Activated T-cell treated with anti-CD3 and anti-CD28 coated beads for 4 hours (primary cell): ENCODE data around the gene OCIAD1.

Source experiments
- DNase-seq: peaks from one replicate; pipeline ENCODE4 v3.0.0-alpha.2; 2020

Gene OCIAD1

GRCh38 chr4:48896845-48897244 lies 66.0 kb downstream of the OCIAD1 start:
- DNase-seq: no peak

GRCh38 chr4:48898733-48899431 lies 68.0 kb downstream of the OCIAD1 start:
- no peak for DNase-seq

- DNase-seq: no peak
Measured at GRCh38 chr4:48899432-48899749, 68.5 kb downstream of the OCIAD1 start.

GRCh38 chr4:48899950-48900349 lies 69.1 kb downstream of the OCIAD1 start:
- DNase-seq: no peak

GRCh38 chr4:48901196-48901595 lies 70.3 kb downstream of the OCIAD1 start:
- no peak for DNase-seq

- DNase-seq: no peak
Measured at GRCh38 chr4:48902266-48902665, 71.4 kb downstream of the OCIAD1 start.

- no peak for DNase-seq
Measured at GRCh38 chr4:48904101-48904500, 73.2 kb downstream of the OCIAD1 start.

- no peak for DNase-seq
Measured at GRCh38 chr4:48904541-48905142, 73.8 kb downstream of the OCIAD1 start.

- no peak for DNase-seq
Measured at GRCh38 chr4:48905363-48906015, 74.6 kb downstream of the OCIAD1 start.

- peak; percentile 75 for DNase-seq
Measured at GRCh38 chr4:48906206-48907173, 75.6 kb downstream of the OCIAD1 start, which contains the start of gene OCIAD2. TSS of gene OCIAD2 (minus strand) at chr4:48906774. CDS start at chr4:48904549, 2,225 bp downstream.

GRCh38 chr4:48907706-48908477 lies 77.0 kb downstream of the OCIAD1 start:
- no peak for DNase-seq

- DNase-seq: no peak
Measured at GRCh38 chr4:48908687-48909086, 77.8 kb downstream of the OCIAD1 start.

- peak; percentile 23 for DNase-seq
Measured at GRCh38 chr4:48909697-48910096, 78.8 kb downstream of the OCIAD1 start.

GRCh38 chr4:48910511-48910910 lies 79.6 kb downstream of the OCIAD1 start:
- DNase-seq: no peak
